Activated CD8-positive, alpha-beta memory T cell treated with anti-CD3 and anti-CD28 coated beads, Interleukin-2, amount 50 U/mL, for 24 hours (primary cell): ENCODE results near the gene RAB17.

ENCODE experiments used
- DNase-seq: peaks from one replicate; pipeline ENCODE4 v3.0.0-alpha.2; 2020; ENCODE audit errors: extremely low read depth

Gene RAB17

DNA sequence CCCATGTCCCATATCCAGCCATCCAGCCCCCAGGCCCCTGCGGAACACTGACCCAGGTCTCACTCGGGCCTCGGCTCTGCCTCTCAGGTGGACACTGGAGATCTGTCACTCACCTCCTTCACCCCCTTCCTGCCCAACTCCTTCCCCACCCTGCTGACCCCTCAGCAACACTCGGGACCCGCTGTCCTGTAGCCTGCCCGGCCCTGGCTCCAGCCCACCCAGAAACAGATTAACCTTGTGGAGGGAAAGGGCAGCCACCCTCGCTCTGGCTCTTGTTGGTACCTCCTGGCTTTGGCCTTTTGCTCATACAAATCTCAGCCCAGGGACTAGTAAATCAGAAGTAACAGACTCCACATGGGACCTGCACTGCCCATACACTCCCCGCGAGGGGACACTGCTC, 53.9 kb downstream of the RAB17 start:
- no peak for DNase-seq

DNA sequence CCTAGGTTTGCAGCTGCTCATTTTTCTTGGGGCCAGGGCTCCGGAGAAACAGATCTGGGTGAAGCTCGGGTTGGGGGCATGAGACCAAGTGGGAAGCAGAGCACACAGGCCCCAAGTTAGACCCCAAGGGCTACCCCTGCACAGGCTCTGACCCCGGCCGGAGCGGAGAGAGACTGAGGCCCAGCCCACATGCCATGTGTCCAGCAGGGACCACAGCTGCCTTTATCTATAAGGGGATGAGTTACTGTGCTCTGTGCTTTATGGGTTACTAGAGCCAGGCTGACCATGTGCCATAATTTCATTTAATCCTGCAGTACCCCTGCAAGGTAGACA, 54.5 kb downstream of the RAB17 start:
- DNase-seq: no peak

GRCh38 chr2:237535385-237536082, 55.0 kb downstream of the RAB17 start:
- no peak for DNase-seq

DNA sequence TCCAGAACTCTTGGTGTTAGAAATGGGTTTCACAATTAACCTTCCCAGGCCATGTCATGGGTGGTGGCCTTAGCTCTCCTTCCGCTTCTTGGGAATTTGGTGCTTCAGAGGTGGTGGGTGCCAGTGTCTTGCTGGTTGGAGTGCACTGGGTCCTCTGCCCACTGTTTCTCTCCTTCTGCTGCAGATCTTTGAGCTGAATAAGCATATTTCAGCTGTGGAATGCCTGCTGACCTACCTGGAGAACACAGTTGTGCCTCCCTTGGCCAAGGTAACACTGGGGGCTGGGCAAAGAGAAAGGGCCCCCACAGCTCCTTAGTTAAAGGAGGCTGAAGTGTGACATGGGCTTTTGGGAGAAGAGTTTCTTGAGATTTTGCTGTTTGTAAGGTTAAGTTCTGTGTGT, 56.2 kb downstream of the RAB17 start:
- no peak for DNase-seq

- DNase-seq: no peak
These were observed 56.8 kb downstream of the RAB17 start for GRCh38 chr2:237533668-237534161.

GRCh38 chr2:237532160-237532559, 58.4 kb downstream of the RAB17 start:
- no peak for DNase-seq

DNA sequence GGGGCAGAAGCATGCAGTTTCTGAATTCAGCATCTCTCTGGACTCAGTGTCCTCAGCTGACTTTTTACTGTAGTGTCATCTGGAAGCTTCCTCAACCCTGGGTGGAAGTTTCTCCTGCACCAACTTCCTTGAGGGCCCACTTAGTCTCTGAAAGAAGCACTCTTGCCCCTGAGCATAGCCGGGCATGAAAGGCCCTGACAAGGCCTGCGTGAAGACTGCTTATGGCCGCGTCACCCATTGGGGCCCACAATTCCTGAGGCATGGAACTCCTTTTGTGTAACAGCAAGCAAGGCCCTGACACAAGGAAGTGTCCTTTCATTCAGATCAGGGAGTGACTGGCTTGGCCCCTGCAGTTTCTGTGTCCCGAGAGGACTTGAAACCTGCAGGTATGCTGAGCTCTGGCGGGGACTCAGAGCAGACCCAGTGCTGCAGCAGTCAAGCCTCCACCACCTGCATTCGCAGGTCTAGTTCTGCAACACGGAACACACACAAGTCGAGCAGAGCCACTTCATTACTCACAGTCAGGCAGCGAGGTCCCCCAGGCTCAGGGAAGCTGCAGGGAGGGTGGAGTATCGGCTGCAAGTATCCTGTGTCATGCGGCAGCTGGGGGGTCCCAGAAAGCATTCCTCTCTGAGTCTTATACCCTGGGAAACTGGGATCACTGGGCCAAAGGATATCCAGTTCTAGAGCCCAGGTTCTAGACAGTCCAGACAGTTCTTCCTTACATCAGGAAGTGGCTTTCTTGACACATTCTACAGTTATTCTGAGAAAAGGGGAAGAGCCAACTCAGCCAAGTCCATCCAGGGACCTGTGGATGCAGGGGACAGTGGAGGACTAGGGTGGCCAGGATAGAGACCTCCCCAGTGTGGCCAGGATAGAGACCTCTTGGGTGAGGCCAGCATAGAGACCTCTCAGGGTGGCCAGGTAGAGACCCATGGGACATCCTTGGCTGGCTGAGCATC, 59.8 kb downstream of the RAB17 start:
- no peak for DNase-seq

DNA sequence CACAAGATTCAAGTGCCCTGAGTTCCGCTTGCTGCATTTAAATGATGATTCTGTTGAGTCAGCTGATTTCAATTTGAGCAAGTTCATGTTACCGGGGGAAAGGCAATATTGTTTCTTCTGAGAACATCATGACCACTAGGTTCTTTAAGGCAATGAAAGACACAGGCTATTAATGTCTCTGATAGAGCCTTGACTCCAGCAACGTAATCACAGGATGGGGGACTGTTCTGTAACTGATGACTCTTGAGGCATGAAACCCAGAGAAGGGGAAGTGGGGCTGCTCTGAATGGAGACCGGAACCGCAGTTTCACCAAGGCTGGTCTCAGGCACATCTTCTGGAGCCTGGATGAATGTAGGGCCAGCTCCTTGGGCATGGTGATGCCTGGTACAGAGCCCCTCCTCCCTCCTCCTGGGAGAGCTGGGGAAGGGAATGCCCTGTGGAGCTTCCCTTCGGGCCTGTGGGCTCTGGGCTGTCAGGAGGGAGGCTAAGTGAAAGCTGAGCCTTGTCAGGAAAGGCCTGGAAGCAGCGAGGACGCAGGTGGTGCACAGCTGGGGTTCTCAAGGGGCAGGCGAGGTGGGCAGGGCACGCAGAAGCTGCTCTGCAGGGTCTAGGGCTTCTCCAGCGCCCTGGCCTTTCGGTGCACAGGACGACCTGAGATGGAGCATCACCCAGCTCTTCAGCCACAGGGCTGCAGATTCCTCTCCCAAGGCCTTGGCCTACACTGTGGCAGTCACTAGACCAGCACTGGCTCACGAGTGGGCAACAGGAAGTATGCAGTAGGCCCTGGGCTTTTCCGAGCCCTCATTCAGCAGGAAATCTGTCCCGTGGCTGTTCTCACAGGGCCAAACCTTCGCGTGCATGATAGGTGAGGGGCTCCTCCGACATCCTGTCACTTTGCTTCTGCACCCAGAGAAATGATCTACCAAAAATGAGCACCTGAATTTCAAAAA, 60.8 kb downstream of the RAB17 start:
- DNase-seq: no peak

DNA sequence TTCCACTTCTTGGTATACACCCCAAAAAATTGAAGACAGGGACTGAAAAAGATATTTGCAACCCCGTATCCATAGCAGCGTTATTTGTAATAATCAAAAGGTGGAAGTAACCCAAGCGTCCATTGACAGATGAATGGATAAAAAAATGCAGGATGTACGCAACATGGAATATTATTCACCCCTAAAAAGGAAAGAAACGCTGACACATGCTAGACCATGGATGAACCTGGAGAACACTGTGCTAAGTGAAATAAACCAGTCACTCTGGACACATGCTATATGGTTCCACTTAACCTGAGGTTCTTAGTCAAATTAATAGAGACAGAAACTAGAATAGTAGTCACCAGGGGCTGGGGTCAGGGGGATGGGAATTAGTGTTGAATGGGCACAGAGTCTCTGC, 62.8 kb downstream of the RAB17 start:
- DNase-seq: no peak

DNA sequence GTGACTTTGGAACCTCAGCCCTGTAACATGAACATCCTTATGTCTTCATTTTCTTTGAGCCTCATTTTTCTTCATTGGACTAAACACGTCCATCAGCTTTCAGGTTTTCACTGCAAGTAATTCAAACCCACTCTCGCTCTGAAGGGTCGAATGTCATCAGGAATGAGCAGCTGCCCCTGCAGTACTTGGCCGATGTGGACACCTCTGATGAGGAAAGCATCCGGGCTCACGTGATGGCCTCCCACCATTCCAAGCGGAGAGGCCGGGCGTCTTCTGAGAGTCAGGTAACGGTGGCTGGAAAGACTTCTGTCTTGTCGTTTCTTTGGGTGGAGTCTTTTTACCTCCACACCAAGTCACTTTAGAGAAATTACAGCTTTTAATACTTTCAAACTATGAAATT, 63.3 kb downstream of the RAB17 start:
- DNase-seq: no peak

GRCh38 chr2:237525559-237526157, 64.9 kb downstream of the RAB17 start:
- no peak for DNase-seq

- DNase-seq: no peak
These were observed 65.9 kb downstream of the RAB17 start for GRCh38 chr2:237524631-237525030.
